T-helper 17 cell (primary cell): ENCODE measurements around the gene BARD1. TPM values are rescaled to one million over a fixed set of nuclear protein-coding genes. Genes with fewer than 3 reads are reported as not detected.
"Not testable (repeated sequence)": the region's sequence is repeated elsewhere in the genome, so short reads cannot be mapped to it uniquely, and the experiment has no call there.

Experiments used
- ATAC-seq: fragments of 150-1000 bp; cut with Tn5 transposase; 2 replicates; pipeline ENCODE4 v1.10.0; 2021; ENCODE audit warnings: mild to moderate bottlenecking, moderate library complexity
- DNase-seq, 3 donors: peaks; one replicate each; pipeline versions ENCODE4 v3.0.0 to v3.0.0-alpha.2; 2020 to 2021
- H3K9me3 ChIP-seq: one replicate; pipeline ENCODE4 v1.7.0; 2013; ENCODE audit warnings: low read length, mild to moderate bottlenecking; ENCODE audit not compliant: control insufficient read depth, poor library complexity, severe bottlenecking
- H3K27ac Mint-ChIP-seq: one replicate; pipeline ENCODE4 v1.8.0; 2022; ENCODE audit warnings: mild to moderate bottlenecking, moderate library complexity, mixed read lengths
- H3K27me3 Mint-ChIP-seq: one replicate; pipeline ENCODE4 v1.8.0; 2022; ENCODE audit warnings: mixed read lengths
- H3K36me3 Mint-ChIP-seq: one replicate; pipeline ENCODE4 v1.8.0; 2022; ENCODE audit warnings: low read depth, mixed read lengths
- H3K4me1 Mint-ChIP-seq: one replicate; pipeline ENCODE4 v1.8.0; 2022; ENCODE audit warnings: mild to moderate bottlenecking, mixed read lengths
- H3K4me3 Mint-ChIP-seq: one replicate; pipeline ENCODE4 v1.8.0; 2022; ENCODE audit warnings: mild to moderate bottlenecking, moderate library complexity, mixed read lengths
- total RNA-seq, 4 donors: library from RNA in 2 of 4; stranded (reverse) in 2 of 4; gene quantifications; one replicate each; pipeline ENCODE4 v1.2.3 and lab custom pipeline; 2022 to 2026

Gene BARD1
- total RNA-seq, 2 donors from 2014 or later = 5.5 to 11.1 TPM

DNA sequence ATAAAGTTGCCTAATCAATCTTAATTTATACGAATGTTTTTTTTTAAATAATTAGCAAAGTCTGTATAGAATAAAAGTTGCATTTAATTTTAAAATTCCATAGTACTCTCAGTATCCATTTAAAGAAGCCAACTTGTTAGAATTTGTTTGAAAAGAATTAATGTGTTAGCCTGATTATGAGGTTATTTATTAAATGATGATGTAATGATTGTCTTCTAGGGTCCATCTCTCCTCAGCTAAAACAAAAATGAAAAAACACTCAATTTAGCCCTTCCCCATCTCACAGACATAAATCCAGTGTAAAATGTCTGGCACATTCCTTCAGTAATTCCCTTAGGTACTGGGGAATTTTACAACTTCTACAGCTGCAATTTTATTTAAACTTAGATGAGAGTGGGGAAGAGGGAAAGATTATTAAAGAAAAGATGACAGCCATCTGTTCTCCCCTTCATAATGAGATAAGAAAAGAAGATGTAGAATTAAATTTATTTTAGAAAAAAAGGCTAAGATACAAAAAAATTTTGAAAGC lies 68.6 kb downstream of the BARD1 start:
- H3K27ac Mint-ChIP-seq = no peak overlapping the region
- ATAC-seq (no peak), DNase-seq (no peak)
- H3K4me1 Mint-ChIP-seq = peaks cover 4% of the 10 kb centered on the region
- H3K36me3 Mint-ChIP-seq = peaks cover 7% of the 10 kb centered on the region
- no peaks in the 10 kb centered on the region for H3K27me3 Mint-ChIP-seq
- H3K9me3 ChIP-seq = no peaks in the 10 kb centered on the region
- no peak overlapping the region for H3K4me3 Mint-ChIP-seq

DNA sequence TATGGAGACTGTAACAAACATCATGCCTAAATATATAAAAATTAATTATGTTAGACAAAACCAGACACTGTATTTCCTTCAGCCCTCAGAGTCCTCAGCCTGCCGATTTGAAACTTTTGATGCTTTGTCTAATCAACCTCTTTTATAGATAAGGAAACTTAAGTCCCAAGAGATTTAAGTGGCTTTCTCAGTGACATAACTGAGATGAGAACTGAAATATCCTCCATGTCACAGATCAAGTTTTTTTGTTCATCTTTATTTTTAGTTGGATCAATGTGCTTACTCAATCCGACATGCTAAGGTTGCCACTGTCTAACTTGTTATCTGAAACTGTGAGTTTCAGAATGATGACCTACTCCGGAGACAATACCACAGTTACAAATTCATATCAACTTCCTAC lies 72.3 kb downstream of the BARD1 start:
- Mint-ChIP-seq H3K4me1 (peaks cover 4% of the 10 kb centered on the region), H3K27ac (no peak overlapping the region), H3K27me3 (no peaks in the 10 kb centered on the region), H3K36me3 (no peaks in the 10 kb centered on the region), H3K4me3 (no peak overlapping the region)
- H3K9me3 ChIP-seq = no peaks in the 10 kb centered on the region
- no peak for ATAC-seq
- no peak for DNase-seq

DNA sequence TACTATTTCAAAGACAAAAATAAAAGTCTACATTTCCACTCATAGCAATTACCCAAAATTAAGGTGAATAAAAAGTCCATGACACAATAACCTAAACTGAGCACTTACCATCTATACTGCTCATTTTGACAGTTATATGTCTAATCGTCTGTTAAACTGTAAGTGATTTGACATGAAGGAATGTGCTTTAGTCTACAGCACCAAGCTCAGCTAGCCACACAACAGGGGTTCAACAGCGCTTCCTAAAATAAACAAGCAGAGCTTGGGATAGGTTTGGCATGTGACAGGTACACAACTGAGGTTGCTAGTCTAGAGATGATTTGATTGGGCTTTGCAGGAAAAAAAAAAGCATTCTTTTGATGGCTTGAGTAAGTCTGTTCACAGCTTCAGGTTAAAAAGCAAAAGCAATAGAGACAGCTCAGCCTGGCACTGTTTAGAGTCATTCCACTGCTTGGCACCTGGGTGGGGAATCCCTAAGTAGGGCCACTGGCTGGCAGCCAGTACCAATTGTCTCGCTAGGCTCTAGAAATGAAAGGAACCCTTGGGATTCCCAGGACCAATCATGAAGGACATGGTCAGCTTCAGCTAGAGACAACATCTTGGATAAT lies 78.6 kb downstream of the BARD1 start:
- no peaks in the 10 kb centered on the region for H3K9me3 ChIP-seq
- Mint-ChIP-seq H3K27me3 (no peaks in the 10 kb centered on the region), H3K4me3 (no peak overlapping the region), H3K27ac (no peak overlapping the region), H3K4me1 (no peaks in the 10 kb centered on the region), H3K36me3 (peaks cover 2% of the 10 kb centered on the region)
- no peak for DNase-seq
- ATAC-seq = no peak

DNA sequence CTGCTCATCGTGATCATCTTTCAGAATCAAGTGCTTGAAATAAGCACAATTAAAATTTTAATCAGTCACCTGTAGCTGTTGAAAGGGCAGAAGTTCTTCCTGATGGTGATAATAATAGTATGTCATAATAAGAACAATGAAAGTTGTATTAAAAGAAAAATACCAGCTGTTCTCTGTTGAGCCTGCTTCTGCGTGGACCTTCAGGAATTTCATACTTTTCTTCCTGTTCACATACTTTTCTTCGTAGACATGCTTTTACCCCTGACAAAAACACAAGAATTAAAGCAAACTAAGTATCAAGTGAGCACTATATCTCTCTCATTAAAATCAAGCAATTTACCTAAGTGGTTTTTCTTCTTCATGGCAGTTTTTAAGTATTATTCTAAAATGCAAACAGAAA lies 79.2 kb downstream of the BARD1 start:
- no peaks in the 10 kb centered on the region for H3K4me1 Mint-ChIP-seq
- H3K27me3 Mint-ChIP-seq = no peaks in the 10 kb centered on the region
- no peak overlapping the region for H3K4me3 Mint-ChIP-seq
- no peak overlapping the region for H3K27ac Mint-ChIP-seq
- peaks cover 2% of the 10 kb centered on the region for H3K36me3 Mint-ChIP-seq
- ATAC-seq (no peak), DNase-seq (no peak)
- no peaks in the 10 kb centered on the region for H3K9me3 ChIP-seq

DNA sequence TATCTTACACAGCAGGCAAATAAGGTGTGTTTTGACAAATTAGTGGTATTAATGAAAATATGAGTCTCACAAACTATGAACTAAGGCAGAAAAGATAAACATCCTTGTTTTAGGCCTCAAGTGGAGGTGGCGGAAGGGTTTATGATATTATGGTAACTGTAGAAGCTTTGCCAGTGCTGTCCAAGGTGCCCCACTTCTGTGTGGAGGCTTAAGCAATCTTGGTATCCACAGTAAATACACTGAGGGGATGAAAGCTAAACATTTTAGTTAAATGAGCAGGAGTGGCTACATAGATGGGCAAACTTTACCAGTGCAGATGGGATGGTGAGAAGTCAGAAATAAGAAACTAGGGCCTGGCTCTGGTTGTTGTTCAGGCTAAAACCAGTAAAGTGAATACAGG lies 84.7 kb downstream of the BARD1 start:
- Mint-ChIP-seq H3K27me3 (no peaks in the 10 kb centered on the region), H3K36me3 (peaks cover 2% of the 10 kb centered on the region), H3K27ac (no peak overlapping the region), H3K4me1 (no peaks in the 10 kb centered on the region), H3K4me3 (no peak overlapping the region)
- ATAC-seq = no peak
- DNase-seq = no peak
- no peaks in the 10 kb centered on the region for H3K9me3 ChIP-seq

DNA sequence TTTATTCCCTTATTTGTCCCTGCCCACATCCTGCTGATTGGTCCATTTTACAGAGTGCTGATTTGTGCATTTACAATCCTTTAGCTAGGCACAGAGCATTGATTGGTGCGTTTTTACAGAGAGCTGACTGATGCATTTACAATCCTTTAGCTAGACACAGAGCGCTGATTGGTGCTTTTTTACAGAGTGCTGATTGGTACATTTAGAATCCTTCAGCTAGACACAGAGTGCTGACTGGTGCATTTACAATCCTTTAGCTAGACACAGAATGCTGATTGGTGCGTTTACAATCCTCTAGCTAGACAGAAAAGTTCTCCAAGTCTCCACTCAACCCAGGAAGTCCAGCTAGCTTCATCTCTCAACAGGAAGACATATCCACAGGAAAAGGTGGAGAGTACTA lies 91.6 kb downstream of the BARD1 start:
- not testable (repeated sequence) for H3K9me3 ChIP-seq, H3K27ac Mint-ChIP-seq, H3K36me3 Mint-ChIP-seq, H3K27me3 Mint-ChIP-seq, ATAC-seq, DNase-seq, H3K4me3 Mint-ChIP-seq, H3K4me1 Mint-ChIP-seq

DNA sequence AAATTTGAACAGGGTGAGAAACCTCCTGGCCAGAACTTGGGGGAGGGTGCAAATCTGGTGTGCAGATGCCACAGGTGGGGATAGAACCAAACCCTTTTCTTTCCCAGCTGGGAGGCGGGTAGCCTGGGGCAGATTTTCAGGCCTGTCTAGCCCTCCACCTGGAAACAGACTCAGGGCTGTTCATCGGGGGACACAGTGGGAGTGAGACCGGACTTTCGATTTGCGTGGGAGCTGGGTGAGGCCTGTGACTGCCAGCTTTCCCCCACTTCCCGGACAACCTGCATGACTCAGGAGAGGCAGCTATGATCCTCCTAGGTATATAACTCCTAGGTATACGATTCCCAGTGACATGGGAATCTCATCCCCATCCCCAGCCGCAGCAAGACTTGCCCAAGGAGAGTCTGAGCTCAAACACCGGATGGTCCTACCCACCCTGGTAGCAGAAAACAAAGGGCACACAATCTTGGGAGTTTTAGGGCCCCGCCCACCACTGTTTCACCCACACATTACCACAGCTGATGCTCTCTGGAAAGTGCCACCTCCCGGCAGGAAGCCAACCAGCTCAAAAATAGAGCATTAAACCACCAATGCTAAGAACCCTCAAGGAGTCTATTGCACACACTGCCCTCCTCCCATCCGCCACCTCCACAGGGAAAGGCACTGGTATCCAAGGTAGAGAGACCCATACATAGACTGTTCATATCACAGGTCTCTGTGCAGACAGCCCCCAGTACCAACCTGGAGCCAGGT lies 92.5 kb downstream of the BARD1 start:
- DNase-seq (no peak), ATAC-seq (no peak)
- Mint-ChIP-seq H3K27ac (no peak overlapping the region), H3K4me1 (peaks cover 3% of the 10 kb centered on the region), H3K4me3 (no peak overlapping the region), H3K36me3 (no peaks in the 10 kb centered on the region), H3K27me3 (peaks cover under 1% of the 10 kb centered on the region)
- no peaks in the 10 kb centered on the region for H3K9me3 ChIP-seq

DNA sequence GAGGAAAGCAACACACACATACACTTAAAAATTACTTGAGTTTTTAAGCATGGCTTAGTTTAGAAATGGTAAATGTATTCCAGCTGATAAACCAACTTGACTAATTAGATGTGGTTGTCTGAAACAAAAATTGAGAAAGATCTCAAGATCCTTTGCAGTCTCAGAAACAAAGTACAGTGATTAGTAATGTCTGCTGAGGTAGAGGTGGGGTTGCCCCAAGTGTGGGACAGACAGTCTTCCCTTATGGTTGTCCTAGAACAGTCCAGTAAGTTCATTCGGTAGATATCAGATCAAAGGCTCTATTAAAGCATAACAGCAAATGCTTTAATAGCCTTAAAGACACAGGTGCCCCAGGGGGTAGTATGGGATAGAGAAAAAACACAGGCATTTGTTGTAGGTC lies 94.5 kb downstream of the BARD1 start:
- H3K27me3 Mint-ChIP-seq = peaks cover 4% of the 10 kb centered on the region
- H3K4me1 Mint-ChIP-seq = peaks cover 8% of the 10 kb centered on the region
- ATAC-seq = no peak

DNA sequence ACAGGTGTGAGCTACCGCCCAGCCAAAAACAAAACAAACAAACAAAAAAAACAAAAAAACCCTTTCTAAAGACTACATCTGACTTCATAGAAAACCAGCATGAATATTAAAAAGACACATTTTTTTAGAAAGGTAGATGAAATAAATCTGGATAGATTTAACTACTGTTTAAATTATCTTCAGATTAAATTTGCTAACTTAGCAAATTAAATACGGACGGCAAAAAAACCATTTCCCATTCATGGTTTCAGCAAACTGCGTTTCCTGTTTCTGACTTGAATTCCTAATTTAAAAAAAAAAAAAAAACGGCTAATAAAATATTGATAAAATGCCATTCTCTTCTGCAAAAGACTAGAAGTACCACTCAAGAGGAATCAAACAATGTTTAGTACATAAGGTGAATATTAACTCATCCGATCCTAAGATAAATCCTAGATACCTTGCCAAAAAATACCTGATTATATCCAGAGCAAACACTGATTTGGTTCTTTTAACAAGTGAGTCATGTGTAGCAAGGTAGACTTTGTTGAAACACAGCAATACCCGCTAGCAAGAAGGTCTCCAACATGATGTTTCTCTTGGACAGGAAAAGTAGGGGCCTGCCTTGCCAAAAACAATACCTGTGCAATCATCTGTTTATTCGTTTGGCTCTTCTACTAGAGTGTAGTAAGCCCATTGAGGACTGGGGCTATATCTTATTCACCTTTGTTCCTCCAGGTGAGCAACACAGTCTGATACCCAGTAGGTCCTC lies 96.2 kb downstream of the BARD1 start:
- ATAC-seq (no peak), DNase-seq (no peak)
- H3K36me3 Mint-ChIP-seq = no peaks in the 10 kb centered on the region
- peaks cover 15% of the 10 kb centered on the region for H3K4me1 Mint-ChIP-seq
- H3K9me3 ChIP-seq = no peaks in the 10 kb centered on the region
- H3K27me3 Mint-ChIP-seq = peaks cover 4% of the 10 kb centered on the region
- H3K4me3 Mint-ChIP-seq = no peak overlapping the region
- no peak overlapping the region for H3K27ac Mint-ChIP-seq

More for the DNA sequence above, 94.5 kb downstream of the BARD1 start:
- Mint-ChIP-seq H3K4me3 (no peak overlapping the region), H3K36me3 (no peaks in the 10 kb centered on the region), H3K27ac (no peak overlapping the region)
- DNase-seq = no peak
- no peaks in the 10 kb centered on the region for H3K9me3 ChIP-seq

DNA sequence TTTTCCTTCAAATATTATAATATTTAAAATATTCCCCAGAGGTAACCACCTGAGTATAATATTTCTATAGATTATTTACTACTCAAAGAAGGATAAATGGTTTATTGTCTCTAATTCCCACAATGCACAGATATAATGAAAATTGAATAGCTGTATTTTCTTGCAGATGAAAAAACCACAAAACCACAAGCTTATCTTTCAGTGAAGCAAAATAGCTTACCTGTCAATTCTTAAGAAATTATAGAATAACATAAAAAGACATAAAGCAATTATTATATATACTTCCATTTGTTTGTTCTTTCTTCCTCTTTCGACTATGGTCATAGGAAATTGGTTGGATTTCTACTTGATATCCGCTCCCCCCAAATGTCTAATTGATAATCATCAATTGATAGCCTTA lies 98.8 kb downstream of the BARD1 start:
- H3K9me3 ChIP-seq = no peaks in the 10 kb centered on the region
- H3K36me3 Mint-ChIP-seq = no peaks in the 10 kb centered on the region
- peaks cover 12% of the 10 kb centered on the region for H3K4me1 Mint-ChIP-seq
- no peak overlapping the region for H3K4me3 Mint-ChIP-seq
- DNase-seq = no peak
- H3K27ac Mint-ChIP-seq = no peak overlapping the region
- no peak for ATAC-seq
- H3K27me3 Mint-ChIP-seq = peaks cover 4% of the 10 kb centered on the region

DNA sequence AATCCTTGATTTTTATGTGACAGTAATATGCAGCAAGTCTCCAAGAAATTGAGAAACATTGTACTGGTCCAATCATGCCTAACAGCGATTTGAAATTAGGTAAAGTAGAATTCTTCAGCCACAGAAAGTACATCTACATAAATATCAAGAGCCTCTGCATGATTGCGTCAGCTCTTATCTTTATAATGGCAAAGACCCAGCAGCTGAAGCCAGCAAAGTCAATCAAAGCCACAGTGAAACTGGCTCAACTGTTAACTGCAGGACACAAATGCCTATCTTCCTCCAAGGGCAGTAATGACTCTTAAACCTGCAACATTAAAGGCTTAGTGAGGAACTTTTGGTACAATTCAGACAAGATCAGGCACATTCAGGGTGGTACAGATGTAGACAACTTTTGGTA lies 102.5 kb downstream of the BARD1 start:
- peaks cover 4% of the 10 kb centered on the region for H3K27me3 Mint-ChIP-seq
- no peak for ATAC-seq
- H3K27ac Mint-ChIP-seq = no peak overlapping the region
- H3K9me3 ChIP-seq = no peaks in the 10 kb centered on the region
- no peaks in the 10 kb centered on the region for H3K36me3 Mint-ChIP-seq
- no peak overlapping the region for H3K4me3 Mint-ChIP-seq
- peaks cover 12% of the 10 kb centered on the region for H3K4me1 Mint-ChIP-seq
- DNase-seq = no peak

DNA sequence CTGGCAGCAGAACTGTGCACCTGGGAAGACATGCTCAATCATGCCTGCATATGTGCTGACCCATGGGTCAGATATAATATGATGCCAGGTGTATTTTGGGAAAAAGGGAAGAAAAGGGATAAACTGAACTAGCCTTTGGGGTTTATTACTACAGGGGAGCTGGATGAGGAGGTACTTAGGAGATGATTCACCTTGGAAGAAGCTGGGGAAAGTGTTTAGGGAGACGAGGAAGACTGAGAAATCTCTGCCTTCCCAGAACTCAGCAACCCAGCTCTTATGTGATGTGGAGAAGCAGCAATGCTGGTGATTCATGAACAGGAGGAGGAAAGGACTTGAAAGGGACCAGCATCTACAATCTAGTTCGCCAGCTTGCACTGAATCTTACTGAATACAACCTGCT lies 110.2 kb downstream of the BARD1 start:
- no peaks in the 10 kb centered on the region for H3K27me3 Mint-ChIP-seq
- DNase-seq (no peak), ATAC-seq (no peak)
- no peak overlapping the region for H3K4me3 Mint-ChIP-seq
- H3K4me1 Mint-ChIP-seq = no peaks in the 10 kb centered on the region
- no peaks in the 10 kb centered on the region for H3K36me3 Mint-ChIP-seq
- H3K27ac Mint-ChIP-seq = no peak overlapping the region
- no peaks in the 10 kb centered on the region for H3K9me3 ChIP-seq

DNA sequence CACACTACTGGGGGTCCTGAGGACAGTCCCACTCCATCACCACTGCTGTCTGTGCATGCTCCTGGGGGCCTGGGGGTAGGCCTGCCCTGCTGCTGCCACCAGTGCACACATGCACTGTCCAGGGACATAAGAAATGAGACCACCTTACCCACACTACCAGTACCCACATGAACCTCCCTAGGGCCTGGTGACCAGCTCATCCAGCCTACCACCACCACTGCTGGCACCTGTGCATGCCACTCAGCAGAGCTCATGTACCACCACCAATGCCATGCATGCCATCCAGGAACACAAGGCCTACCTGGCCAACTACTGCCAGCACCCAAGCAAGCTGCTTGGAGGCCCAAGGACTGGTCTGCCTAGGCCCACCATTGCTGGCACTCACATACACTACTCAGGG lies 112.8 kb downstream of the BARD1 start:
- Mint-ChIP-seq H3K27me3 (no peaks in the 10 kb centered on the region), H3K4me1 (no peaks in the 10 kb centered on the region), H3K27ac (no peak overlapping the region), H3K4me3 (no peak overlapping the region), H3K36me3 (no peaks in the 10 kb centered on the region)
- no peaks in the 10 kb centered on the region for H3K9me3 ChIP-seq
- DNase-seq (no peak), ATAC-seq (no peak)
